NCI-H446 treated with DMSO at 0.1 percent for 48 hours (cell line): ENCODE data around the gene PARVB.
"Not testable (repeated sequence)": the region's sequence is repeated elsewhere in the genome, so short reads cannot be mapped to it uniquely, and the experiment has no call there.

Experiments used
- DNase-seq: peaks from one replicate; lab custom pipeline; 2025; lab: John Stamatoyannopoulos, UW

The PARVB gene

GRCh38 chr22:44056649-44057048, 32.5 kb downstream of the PARVB start:
- not testable (repeated sequence) for DNase-seq

GRCh38 chr22:44057401-44057987, 33.4 kb downstream of the PARVB start:
- no peak for DNase-seq

- DNase-seq: no peak
Measured at GRCh38 chr22:44063462-44064371, 39.6 kb downstream of the PARVB start.

- no peak for DNase-seq
Measured at GRCh38 chr22:44067033-44067432, 42.9 kb downstream of the PARVB start.

DNA sequence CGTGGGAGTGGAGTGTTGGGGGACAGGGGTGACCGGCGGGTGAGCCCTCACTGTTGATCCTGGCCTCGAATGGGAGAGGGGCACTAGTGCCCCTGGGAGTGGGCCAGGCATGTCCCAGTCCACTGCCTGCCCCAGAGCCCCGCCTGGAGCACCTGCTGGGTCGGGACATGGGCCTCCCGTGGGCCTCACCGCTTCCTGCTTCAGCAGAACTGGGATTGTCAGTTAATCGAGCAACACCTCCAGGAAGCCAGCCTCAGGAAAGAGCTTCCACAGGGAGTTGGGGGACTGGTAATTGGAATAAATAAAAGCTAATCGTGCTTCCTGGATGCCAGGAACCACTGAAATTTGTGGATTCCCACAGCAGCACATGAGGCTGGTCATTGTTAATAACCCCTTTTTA, 43.8 kb downstream of the PARVB start:
- DNase-seq: no peak

- no peak for DNase-seq
Measured at GRCh38 chr22:44068422-44069191, 44.5 kb downstream of the PARVB start.

GRCh38 chr22:44070029-44070428, 45.9 kb downstream of the PARVB start:
- no peak for DNase-seq

GRCh38 chr22:44071781-44072326, 47.8 kb downstream of the PARVB start:
- DNase-seq: no peak

DNA sequence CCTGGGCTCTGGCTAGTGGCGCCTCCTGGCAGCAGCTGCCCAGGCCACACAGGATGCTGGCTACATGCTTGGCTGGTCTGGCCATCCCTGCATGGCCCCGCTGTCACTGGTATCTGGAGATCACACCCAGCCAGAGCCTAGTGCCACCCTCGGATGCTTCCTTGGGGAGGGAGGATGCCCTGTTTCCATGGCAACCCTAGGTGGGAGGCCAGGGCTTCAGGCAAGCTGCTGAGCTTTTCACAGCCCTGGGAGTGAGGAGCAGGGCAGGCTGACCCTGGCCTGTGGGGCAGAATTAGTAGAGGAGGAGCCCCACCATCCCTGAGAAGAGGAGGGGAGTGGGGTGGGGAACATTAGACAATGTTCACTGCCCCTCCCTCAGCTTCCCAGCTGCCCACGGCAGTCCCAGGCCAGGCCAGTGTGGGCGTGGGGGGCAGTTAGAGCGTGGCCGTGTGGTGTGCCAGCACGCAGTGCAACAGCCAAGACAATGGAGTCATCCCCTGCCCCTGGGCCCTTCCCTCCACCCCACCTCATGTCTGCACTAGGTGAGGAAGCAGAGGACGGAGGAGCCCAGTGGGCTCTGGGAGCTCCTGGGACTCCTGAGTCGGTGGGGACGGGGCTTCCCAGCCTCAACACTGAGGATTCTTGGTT, 50.4 kb downstream of the PARVB start:
- no peak for DNase-seq

DNA sequence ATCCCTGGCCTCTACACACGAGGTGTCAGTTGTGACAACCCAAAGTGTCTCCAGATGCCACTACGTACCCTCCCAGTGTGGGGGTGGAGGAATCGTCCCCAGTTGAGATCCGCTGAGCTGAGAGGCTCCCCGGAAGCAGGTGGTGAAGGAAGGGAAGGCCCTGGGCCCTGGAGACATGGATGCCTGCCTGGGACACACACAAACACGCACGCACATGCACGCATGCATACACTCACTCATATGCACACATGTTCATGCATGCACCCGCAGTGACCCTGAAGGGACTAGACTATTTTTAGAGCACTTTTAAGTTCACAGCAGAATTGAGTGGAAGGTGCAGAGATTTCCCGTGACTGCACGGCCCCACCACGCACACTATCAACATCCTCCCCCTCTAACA, 50.9 kb downstream of the PARVB start:
- DNase-seq: no peak

DNA sequence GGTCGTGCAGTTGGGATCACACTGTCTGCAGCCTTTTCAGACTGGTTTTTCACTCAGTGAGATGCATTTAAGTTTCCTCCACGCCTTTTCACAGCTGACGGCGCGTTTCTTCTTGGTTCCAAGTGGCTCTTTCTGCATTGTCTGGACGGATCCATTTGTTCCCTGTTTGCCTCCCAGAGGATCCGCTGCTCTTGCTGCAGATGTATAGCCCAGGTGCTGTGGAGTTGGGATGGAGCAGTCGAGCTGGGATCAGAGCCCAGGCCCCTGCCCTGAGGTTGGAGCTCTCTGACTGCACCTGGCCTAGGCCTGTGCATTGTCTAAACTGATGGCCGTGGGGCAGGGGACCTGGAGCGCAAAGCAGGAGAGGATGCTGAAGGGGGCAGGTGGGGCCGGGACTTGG, 51.6 kb downstream of the PARVB start:
- no peak for DNase-seq

DNA sequence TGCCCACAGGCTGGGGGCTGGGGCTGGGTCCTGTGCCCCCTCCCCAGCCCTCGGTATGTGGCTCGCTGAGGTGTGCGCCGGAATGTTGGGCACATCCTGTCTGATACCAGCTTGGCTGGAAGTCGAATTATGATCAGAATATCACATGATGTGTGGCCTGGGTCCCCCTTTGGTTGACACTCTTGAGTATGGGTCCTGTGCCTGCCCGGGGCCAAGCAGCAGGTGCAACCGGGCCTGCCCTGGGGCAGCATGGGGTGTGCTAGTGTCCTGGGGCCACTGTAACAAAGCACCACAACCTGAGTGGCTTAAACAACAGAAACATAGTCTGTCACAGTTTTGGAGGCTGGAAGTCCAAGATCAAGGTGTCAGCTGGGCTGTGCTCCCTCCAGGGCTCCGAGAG, 52.7 kb downstream of the PARVB start:
- no peak for DNase-seq

DNA sequence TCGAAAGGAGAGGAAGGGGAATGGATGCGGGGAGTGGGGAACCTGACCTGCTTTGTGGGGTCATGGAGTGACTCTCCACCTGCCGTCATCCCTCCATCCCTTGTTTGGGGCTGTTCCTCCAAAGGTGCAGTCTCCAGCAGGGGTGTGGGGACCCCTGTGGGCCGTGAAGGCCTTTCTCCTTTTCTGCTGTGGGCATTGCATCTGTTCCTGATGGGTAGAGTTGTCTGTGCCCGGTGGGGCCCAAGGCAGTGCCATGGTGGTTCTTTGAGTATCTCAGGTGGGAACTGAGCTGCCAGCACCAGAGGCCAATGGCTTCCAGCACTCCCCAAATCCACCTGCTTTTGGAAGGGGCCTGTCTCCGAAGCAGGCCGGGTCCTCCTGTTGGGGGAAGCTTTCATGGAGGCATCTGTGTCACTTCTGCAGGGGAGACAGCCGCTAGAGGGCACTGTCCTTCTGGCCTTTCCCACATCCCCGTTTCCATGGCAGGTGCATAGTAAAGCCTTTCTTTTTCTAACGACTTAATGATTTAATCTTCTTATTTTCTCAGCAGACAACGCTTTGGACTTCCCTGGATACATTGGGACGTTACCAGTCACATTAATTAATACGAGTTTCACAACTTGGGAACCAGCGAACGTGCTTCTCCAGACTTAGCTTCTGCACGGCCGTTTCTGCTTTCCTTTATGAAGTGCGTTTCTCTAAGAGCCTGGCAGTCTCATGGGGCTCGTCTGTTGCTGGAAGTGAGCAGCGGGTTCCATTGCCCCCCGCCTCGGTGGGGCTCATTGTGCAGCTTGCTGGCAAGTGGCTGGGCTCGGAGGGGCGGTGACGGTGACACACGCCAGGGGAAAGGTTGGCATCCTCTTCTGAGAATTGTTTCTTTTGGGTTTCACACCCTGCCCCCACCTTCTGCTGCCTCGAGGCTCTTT, 57.1 kb downstream of the PARVB start:
- DNase-seq: no peak

DNA sequence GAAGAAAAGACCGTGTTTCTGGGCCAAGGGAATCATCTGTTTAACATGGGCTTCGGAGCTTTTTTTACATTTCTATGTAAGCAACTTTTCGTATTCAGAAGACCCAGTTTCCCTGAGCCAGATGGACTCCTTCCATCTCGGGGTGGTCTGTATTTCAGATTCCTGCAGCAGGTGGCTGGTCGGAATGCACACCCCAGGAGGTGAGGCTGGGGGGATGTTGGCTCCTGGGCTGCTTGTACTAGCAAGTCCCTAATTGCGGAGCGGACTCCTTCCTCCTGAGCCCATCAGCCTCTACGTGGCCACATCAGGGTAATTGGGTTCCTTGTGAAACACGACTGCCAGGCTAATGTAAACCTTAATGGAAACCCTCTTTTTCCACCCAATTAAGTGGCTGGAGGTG, 58.7 kb downstream of the PARVB start:
- no peak for DNase-seq

DNA sequence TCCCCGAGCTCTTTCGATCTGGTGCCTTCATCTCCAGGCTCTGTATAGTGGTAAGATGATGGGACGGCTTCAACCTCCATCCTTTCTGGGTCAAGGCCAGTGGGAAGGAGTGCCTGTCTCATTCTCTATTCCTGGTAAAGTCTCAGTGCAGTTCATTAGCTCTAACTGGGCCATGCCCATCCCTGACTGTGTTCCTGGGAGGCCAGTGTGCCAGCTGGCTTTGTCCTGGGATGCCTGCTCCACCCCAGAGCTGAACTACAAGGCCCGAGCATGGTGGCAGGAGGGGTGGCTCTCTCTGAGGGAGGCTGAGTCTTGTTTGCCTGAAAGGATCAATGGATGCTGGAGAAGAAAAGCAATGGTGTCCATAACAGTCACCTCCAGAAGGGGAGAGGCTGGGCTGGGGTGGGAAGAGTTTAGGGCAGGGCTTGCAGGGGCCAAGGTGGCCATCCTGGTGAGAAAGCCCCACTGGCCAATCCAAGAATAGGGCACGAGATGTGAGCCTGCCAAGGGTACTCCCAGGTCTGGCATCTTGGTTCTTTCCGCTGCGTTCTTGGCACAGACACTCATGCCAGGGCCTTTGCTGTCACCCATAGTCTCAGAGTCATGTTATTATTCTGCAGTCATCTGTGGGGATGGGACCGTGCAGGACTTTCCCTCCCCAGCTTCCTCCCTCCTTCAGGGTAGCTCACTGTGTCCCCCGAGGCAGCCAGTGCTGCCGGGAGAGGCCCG, 60.1 kb downstream of the PARVB start:
- DNase-seq: no peak

DNA sequence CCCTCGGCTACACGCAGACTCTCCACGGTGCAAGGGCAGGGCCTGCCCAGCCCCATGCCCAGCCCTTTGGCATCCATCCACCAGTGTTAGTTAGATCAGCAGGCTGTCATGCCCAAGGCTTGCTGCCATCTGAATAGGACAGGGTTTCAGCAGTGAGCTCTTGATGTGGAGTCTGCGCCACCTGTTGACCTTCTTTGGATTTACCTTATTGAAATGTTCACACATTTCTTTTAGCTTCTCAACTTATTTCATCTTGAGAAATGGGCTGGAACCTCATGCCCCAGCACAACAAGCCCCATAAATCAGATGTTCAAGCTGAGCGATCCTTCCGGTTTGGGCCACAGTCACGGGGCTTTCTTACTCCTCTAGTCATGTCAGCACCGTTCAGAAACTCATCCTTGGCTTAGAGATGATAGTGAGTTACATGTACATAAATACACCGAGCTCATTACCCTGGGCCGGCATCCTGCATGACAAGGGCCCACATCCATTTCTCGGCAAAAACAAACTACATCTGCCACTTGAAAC, 61.7 kb downstream of the PARVB start:
- DNase-seq: peak; percentile 12

GRCh38 chr22:44086271-44087088, 62.4 kb downstream of the PARVB start:
- no peak for DNase-seq

DNA sequence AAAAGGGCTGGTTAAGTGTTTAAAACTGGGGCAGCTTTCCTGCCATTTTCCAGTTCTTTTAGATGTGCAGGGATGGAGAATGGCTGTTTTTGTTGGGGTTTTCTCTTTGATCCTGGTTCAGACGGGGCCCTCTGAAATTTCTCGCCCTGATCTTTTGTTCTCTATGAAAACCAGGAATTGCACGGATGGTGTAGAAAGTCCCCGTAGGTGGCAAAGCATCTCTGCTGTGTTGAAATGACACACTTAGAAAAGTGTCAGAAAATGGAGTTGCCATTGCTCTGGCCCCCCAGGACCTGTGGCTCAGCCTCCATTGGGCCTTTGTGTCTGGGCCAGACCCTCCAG, 63.0 kb downstream of the PARVB start:
- no peak for DNase-seq

GRCh38 chr22:44088976-44089570, 65.0 kb downstream of the PARVB start:
- peak; percentile 65 for DNase-seq
